ENCODE data around the gene CCDC88B. TPM values are rescaled to one million over a fixed set of nuclear protein-coding genes. Genes with fewer than 3 reads are reported as not detected.
A peak's percentile ranks its signal among the peaks of the same experiment; 100 is the strongest.

The CCDC88B gene
- total and polyA plus RNA-seq, 2 of the 8 experiments (the other 6 are each of a cell fraction or from before 2014, with no cell fraction given): 5.9 to 12.5 TPM

DNA sequence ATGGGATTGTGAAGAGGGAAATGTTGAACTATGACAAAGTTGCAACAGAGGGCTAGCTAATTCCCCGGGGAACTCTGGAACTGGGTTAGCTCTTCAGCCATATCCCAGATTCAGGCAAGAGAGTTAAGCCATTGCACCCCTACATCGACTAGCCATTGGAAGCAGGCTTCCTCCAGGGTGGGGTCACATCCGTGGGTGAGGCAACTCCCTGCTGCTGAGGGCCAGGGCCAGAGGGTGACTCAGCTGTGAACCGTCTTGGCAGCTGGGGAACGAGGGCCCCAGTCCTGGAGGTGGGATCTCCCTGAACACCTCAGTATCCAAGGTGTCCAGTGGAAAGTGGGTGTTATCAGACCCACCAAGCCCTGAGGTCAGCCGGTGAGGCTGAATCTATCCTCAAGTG is 60.1 kb downstream of the CCDC88B start:
- Histone ChIP-seq H3K79me2 (ENCODE audit: control insufficient read depth in 1 of 2, insufficient read depth in 2 of 2, low read length in 2 of 2) (no peaks in the 10 kb centered on the region), H3K9me3 (ENCODE audit: insufficient read depth in 2 of 2, low read depth in 1 of 2, low read length in 1 of 2) (no peaks in the 10 kb centered on the region), H3K14ac (ENCODE audit: insufficient read length) (no peak overlapping the region), H3K4me3 (ENCODE audit: extremely low read depth in 1 of 4, insufficient read depth in 2 of 4, low read depth in 3 of 4, low read length in 4 of 4) (no peak overlapping the region), H4K20me1 (replicated peaks in 1 of 2; ENCODE audit: control insufficient read depth in 1 of 2, insufficient read depth in 2 of 2, low read length in 2 of 2) (no peaks in the 10 kb centered on the region), H3K27ac (ENCODE audit: low read depth, low read length) (no peak overlapping the region), H4K8ac (ENCODE audit: extremely low read depth, insufficient read depth, low read length) (no peak overlapping the region), H3K23ac (ENCODE audit: insufficient read length) (no peak overlapping the region), H3K4me1 (replicated peaks in 1 of 4; ENCODE audit: control insufficient read depth in 3 of 4, insufficient read depth in 4 of 4, low read length in 3 of 4) (peaks cover 0 to 15% (median 10%) of the 10 kb centered on the region in 4 experiments; a peak in 6 of 7 replicates), H2BK5ac (ENCODE audit: low read depth, low read length) (no peak overlapping the region), H3K9ac (replicated peaks in 1 of 4; ENCODE audit: extremely low read depth in 1 of 4, low read depth in 3 of 4, low read length in 3 of 4) (no peak overlapping the region), H3K4me2 (ENCODE audit: insufficient read depth in 1 of 2, low read depth in 2 of 2, low read length in 2 of 2) (no peak overlapping the region), H2AK5ac (ENCODE audit: low read depth, low read length) (no peak overlapping the region), H2BK20ac (ENCODE audit: low read length) (no peak overlapping the region), H2AFZ (ENCODE audit: low read length) (no peak overlapping the region), H4K91ac (replicated peaks; ENCODE audit: insufficient read length, low read length) (no peak overlapping the region), H4K5ac (ENCODE audit: insufficient read length, low read depth, low read length) (no peak overlapping the region), H3K27me3 (replicated peaks in 1 of 4; ENCODE audit: control insufficient read depth in 3 of 4, extremely low read depth in 1 of 4, insufficient read depth in 3 of 4, low read length in 3 of 4) (peaks cover 0 to 3% (median 1%) of the 10 kb centered on the region in 4 experiments; a peak in 4 of 7 replicates), H2BK15ac (ENCODE audit: low read length) (0 out of 2 replicates have a peak overlapping the region, but pooled peaks have one; percentile 72), H2BK12ac (ENCODE audit: low read depth, low read length) (no peak overlapping the region), H2BK120ac (replicated peaks; ENCODE audit: low read depth, low read length) (no peak overlapping the region), H3K18ac (ENCODE audit: extremely low read depth, low read length) (no peak overlapping the region), H3K4ac (replicated peaks; ENCODE audit: insufficient read length, low read depth, low read length) (no peak overlapping the region), H3K23me2 (ENCODE audit: low read depth, low read length) (no peaks in the 10 kb centered on the region; the same call in 1 of the 2 replicates), H3K56ac (replicated peaks; ENCODE audit: insufficient read length, low read depth, low read length) (no peak overlapping the region), H3K79me1 (ENCODE audit: low read depth, low read length) (no peaks in the 10 kb centered on the region), H3K36me3 (ENCODE audit: control insufficient read depth in 2 of 4, insufficient read depth in 4 of 4, low read length in 3 of 4) (no peaks in the 10 kb centered on the region)
- no peak for DNase-seq (ENCODE audit: low read depth in 1 of 2, low spot score in 2 of 2)
- FAIRE-seq: no peak
- CTCF ChIA-PET (ENCODE audit: partially characterized antibody): interaction anchor here (0.6 to 3.2 kb wide), 5 partner anchors 9 to 81 kb away, joined by 3 to 13 read pairs (median 4); no protein-coding TSS in a partner anchor
- POLR2A ChIA-PET (ENCODE audit: partially characterized antibody): interaction anchor here (0.9 kb wide), 1 partner anchor 16 kb away, joined by 3 read pairs; no protein-coding TSS in a partner anchor
- 84% methylated on average over 6 of the region's 6 CpGs; no CpG with 5 or more reads in 1 of the 2 experiments for WGBS, 2 experiments (ENCODE audit: extremely low coverage in 1 of 2, insufficient coverage in 1 of 2, insufficient read length in 1 of 2, insufficient replicate concordance in 2 of 2, low coverage in 1 of 2, low lambda C conversion rate in 2 of 2, missing lambda C conversion rate in 1 of 2)
- TF ChIP-seq USF2 (IDR thresholded peaks at IDR 0.05; ENCODE audit: low read length) (no peak), KDM1A (IDR thresholded peaks at IDR 0.05; ENCODE audit: borderline replicate concordance, low read length) (no peak)

Data from H1 (cell line).